NB4 (cell line): ENCODE measurements around the gene FXN.

Experiments used
- DNase-seq: peaks from one replicate; pipeline ENCODE4 v3.0.0; 2010; ENCODE audit warnings: low read depth
- H3K4me3 ChIP-seq: one replicate; pipeline ENCODE4 v1.5.1; 2011; ENCODE audit warnings: mild to moderate bottlenecking, low read depth, low read length, moderate library complexity
- MYC ChIP-seq: IDR thresholded peaks from 2 replicates; pipeline ENCODE4 v1.6.1; 2011; ENCODE audit warnings: low read depth, low read length
- POLR2A ChIP-seq: IDR thresholded peaks from 2 replicates; pipeline ENCODE4 v1.6.1; 2011; ENCODE audit warnings: mild to moderate bottlenecking; ENCODE audit not compliant: insufficient read length; ENCODE audit errors: extremely low read depth
- TF ChIP-seq, protein P1 (sequence below): IDR thresholded peaks from 2 replicates; pipeline ENCODE4 v1.6.1; 2011; ENCODE audit warnings: low read depth, low read length
- TF ChIP-seq, protein P2 (sequence below): IDR thresholded peaks from one replicate; pipeline ENCODE4 v1.5.1; 2012; ENCODE audit warnings: low read depth, low read length

The FXN gene

DNA sequence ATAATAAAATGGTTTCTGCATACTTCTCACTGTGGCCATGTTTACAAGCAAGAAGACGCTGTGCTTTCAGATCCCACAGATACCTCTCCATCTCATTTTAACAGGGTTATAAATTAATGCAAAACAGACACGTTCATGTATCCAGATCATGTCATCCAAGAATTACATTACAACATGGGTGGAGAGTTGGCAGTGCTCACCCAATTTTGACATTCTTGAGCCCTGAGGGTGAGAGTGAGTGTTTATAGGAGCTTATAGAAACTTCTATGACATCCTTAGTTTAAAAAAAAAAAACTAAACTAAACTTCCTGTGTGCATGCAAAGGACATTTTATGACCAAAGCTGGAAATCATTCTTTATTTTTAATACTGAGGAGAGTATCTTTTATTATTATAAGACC lies 30.7 kb upstream of the FXN start:
- no peak for DNase-seq

DNA sequence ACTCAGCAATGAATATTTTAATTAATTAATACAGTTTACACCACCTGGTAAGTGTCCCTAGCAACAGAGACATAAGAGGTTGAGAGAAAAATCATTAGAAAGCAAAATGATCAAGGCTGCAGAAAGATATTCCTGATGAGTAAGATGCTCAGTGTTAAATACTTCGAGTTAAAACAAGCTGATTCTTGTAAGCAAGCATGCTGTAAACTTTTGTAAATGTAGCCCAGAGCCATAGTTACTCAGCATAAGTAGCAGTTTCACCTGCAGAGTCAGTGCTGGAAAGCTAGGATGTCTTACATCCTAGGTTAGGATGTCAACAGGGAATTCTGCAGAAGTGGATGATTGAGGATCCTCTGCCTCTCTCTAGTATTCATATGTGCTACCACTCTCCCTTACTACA lies 25.8 kb upstream of the FXN start:
- no peak for DNase-seq
- no peak overlapping the region for H3K4me3 ChIP-seq
- TF ChIP-seq, protein P1, sequence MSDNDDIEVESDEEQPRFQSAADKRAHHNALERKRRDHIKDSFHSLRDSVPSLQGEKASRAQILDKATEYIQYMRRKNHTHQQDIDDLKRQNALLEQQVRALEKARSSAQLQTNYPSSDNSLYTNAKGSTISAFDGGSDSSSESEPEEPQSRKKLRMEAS, result no peak
- TF ChIP-seq, protein P2, sequence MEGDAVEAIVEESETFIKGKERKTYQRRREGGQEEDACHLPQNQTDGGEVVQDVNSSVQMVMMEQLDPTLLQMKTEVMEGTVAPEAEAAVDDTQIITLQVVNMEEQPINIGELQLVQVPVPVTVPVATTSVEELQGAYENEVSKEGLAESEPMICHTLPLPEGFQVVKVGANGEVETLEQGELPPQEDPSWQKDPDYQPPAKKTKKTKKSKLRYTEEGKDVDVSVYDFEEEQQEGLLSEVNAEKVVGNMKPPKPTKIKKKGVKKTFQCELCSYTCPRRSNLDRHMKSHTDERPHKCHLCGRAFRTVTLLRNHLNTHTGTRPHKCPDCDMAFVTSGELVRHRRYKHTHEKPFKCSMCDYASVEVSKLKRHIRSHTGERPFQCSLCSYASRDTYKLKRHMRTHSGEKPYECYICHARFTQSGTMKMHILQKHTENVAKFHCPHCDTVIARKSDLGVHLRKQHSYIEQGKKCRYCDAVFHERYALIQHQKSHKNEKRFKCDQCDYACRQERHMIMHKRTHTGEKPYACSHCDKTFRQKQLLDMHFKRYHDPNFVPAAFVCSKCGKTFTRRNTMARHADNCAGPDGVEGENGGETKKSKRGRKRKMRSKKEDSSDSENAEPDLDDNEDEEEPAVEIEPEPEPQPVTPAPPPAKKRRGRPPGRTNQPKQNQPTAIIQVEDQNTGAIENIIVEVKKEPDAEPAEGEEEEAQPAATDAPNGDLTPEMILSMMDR, result no peak
- TF ChIP-seq POLR2A (no peak), MYC (no peak)

More for the DNA sequence above, 30.7 kb upstream of the FXN start:
- H3K4me3 ChIP-seq, result no peak overlapping the region
- TF ChIP-seq, protein P1, result no peak
- TF ChIP-seq POLR2A (no peak), MYC (no peak)
- TF ChIP-seq, protein P2, result no peak

DNA sequence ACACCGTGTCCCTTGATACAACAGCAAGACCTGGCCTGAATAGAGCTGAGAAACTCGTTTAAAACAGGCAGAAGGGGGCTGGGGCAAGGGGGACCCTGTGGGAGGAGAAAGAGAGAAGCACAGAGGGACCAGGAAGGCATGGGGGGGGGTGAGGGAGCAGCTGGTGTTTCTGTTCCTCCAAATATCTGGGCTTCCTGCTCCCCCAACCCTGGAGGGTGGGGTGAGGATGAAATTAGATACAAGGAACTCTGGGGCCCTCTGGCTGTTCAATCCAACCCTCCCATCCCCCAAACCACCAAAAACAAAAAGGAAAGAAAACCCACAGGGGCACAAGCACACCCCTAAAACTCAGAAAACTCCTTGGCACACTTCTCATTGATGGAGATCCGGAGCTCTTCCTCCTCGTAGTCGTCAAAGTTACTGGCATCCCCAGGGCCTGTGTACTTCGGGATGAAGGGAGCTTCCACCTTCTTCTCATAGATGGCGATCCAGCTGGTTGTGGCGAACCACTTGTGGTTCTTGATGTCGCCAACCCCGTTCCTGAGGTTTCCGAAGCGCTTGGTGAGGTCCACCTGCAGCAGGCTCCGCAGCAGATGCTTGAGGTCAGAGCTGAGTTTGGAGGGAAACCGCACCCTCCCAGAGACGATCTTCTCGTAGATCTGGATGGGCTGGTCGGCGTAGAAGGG lies 22.7 kb upstream of the FXN start:
- DNase-seq, result no peak
- no peak for TF ChIP-seq MYC
- TF ChIP-seq POLR2A, result no peak
- TF ChIP-seq, protein P1, result no peak
- TF ChIP-seq, protein P2, result no peak
- no peak overlapping the region for H3K4me3 ChIP-seq

DNA sequence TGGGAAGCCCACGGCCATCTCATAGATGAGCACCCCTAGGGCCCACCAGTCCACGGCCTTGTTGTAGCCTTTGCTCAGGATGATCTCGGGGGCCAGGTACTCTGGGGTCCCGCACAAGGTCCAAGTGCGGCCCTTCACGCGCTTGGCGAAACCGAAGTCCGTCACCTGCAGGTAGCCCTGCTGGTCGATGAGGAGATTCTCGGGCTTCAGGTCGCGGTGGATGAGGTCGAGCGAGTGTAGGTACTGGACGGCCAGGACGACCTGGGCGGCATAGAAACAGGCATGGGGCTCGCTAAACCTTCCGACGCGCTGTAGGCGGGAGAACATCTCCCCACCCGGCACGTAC lies 22.2 kb upstream of the FXN start:
- H3K4me3 ChIP-seq, result no peak overlapping the region
- DNase-seq, result no peak
- TF ChIP-seq POLR2A (no peak), MYC (no peak)
- TF ChIP-seq, protein P1, result no peak
- TF ChIP-seq, protein P2, result no peak

DNA sequence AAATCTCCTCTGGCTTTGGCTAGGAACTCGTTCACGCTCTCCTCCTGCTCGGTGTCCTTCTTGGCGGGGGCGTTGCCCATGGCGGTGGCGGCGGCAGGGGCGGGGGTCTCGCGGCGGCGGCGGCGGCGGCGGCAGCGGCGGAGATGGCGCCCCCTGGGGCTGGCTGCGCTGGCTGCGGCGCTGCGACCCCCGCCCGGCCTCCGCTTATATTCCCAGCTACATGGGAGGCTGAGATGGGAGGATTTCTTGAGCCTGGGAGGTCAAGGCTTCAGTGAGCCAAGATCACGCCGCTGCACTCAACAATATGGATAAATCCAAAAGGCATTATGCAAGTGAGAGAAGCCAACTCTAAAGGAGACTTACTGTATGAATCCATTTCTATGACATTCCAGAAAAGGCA lies 21.5 kb upstream of the FXN start, which contains the start of gene PRKACG:
TSS of gene PRKACG (minus strand) at position 101 of the 400 bp plus-strand sequence. CDS start at position 80, 21 bp downstream.
- no peak for DNase-seq
- TF ChIP-seq POLR2A, result no peak
- TF ChIP-seq, protein P1, result no peak
- TF ChIP-seq, protein P2, result no peak
- no peak for TF ChIP-seq MYC
- H3K4me3 ChIP-seq, result no peak within 1 kb of the TSS
